Neuron (in vitro differentiated cells): Measurements from ENCODE around the gene PROP1.
"Not testable (repeated sequence)": the region's sequence is repeated elsewhere in the genome, so short reads cannot be mapped to it uniquely, and the experiment has no call there.

Experiments
- H2AFZ ChIP-seq: one replicate; pipeline ENCODE4 v1.6.1; 2013; ENCODE audit warnings: low read depth, mild to moderate bottlenecking, inconsistent platforms, low read length, moderate library complexity
- H3K27me3 ChIP-seq: one replicate; pipeline ENCODE4 v1.6.1; 2013; ENCODE audit warnings: low read length; ENCODE audit not compliant: insufficient read depth
- H3K36me3 ChIP-seq: one replicate; pipeline ENCODE4 v1.6.1; 2013; ENCODE audit warnings: low read length; ENCODE audit not compliant: insufficient read depth
- H3K4me1 ChIP-seq: one replicate; pipeline ENCODE4 v1.6.1; 2013; ENCODE audit warnings: low read length; ENCODE audit not compliant: insufficient read depth
- H3K4me3 ChIP-seq: 2 replicates; pipeline ENCODE4 v1.5.1; 2013; ENCODE audit warnings: mild to moderate bottlenecking, low read length, moderate library complexity
- H3K9me3 ChIP-seq: one replicate; pipeline ENCODE4 v1.6.1; 2013; ENCODE audit warnings: low read length

The PROP1 gene

GRCh38 chr5:177972613-177973012 is 23.4 kb downstream of the PROP1 start:
- Histone ChIP-seq H3K9me3 (no peaks in the 10 kb centered on the region), H3K36me3 (no peaks in the 10 kb centered on the region), H3K4me1 (no peaks in the 10 kb centered on the region), H3K4me3 (no peak overlapping the region), H3K27me3 (no peaks in the 10 kb centered on the region), H2AFZ (no peak overlapping the region)

GRCh38 chr5:177972014-177972413 is 24.0 kb downstream of the PROP1 start:
- not testable (repeated sequence) for H3K36me3 ChIP-seq, H2AFZ ChIP-seq, H3K4me1 ChIP-seq, H3K9me3 ChIP-seq, H3K4me3 ChIP-seq, H3K27me3 ChIP-seq

DNA sequence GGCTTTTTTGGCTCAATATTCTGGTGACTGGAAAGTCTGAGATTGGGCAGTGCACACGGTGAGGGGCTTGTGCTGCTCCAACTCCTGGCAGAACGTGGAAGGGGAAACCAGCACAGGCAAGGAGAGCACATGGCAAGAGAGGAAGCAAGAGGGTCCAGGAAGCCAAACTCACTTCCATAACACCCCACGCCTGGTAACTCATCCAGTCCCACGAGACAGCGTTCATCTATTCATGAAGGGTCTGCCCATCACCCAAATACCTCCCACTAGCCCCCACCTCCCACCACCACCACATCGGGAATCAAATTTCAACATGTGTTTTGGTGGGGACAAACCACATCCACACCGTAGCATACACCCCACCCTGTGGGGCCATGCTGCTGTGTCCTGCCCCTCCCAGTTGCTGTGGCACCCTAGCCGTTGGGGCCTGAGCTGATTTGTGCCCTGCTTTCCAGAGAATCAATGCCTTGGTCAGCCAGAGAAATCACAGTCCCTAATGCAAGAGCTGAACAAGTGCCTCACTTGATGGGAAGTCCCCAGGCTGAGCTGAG is 27.3 kb downstream of the PROP1 start:
- Histone ChIP-seq H2AFZ (no peak overlapping the region), H3K4me1 (no peaks in the 10 kb centered on the region), H3K27me3 (no peaks in the 10 kb centered on the region), H3K4me3 (no peak overlapping the region), H3K36me3 (no peaks in the 10 kb centered on the region), H3K9me3 (no peaks in the 10 kb centered on the region)

DNA sequence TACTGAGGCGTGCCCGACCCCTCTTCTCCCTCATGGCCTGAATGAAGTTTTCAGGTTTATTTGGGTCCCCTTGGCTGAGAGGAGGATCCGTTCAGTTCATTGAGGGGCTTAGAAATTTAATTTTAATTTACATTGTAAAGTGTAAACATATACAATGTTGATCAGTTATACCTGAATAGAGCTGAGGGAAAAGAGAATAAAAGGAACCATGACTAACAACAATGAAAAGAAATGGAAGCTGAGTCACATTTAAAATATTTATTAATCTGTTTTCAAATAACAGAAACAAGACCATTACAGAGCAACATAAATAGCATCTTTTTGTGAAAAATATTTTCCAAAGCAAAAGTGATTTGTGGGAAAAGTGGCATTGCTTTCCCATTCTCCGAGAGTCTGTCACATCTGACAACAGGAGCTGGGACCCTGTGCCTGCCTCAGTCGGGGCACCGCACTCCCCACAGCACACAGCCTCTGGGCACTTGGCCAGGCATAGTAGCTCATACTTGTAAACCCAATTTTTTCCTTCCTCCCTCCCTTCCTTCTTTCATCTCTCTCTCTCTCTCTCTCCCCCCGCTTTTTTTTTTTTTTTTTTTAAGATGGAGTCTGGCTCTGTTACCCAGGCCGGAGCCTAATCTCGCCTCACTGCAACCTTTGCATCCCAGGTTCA is 28.7 kb downstream of the PROP1 start:
- H2AFZ ChIP-seq, result no peak overlapping the region
- H3K4me1 ChIP-seq, result no peaks in the 10 kb centered on the region
- H3K9me3 ChIP-seq, result no peaks in the 10 kb centered on the region
- no peaks in the 10 kb centered on the region for H3K36me3 ChIP-seq
- no peak overlapping the region for H3K4me3 ChIP-seq
- H3K27me3 ChIP-seq, result no peaks in the 10 kb centered on the region

GRCh38 chr5:177966839-177967166 is 29.2 kb downstream of the PROP1 start:
- no peak overlapping the region for H2AFZ ChIP-seq
- H3K4me3 ChIP-seq, result no peak overlapping the region
- no peaks in the 10 kb centered on the region for H3K9me3 ChIP-seq
- H3K4me1 ChIP-seq, result no peaks in the 10 kb centered on the region
- no peaks in the 10 kb centered on the region for H3K36me3 ChIP-seq
- no peaks in the 10 kb centered on the region for H3K27me3 ChIP-seq

GRCh38 chr5:177966009-177966838 is 29.8 kb downstream of the PROP1 start:
- Histone ChIP-seq H3K4me3 (no peak overlapping the region), H3K4me1 (no peaks in the 10 kb centered on the region), H3K9me3 (no peaks in the 10 kb centered on the region), H3K36me3 (no peaks in the 10 kb centered on the region), H3K27me3 (no peaks in the 10 kb centered on the region), H2AFZ (no peak overlapping the region)

- H3K4me3 ChIP-seq, result no peak overlapping the region
- H2AFZ ChIP-seq, result no peak overlapping the region
- no peaks in the 10 kb centered on the region for H3K27me3 ChIP-seq
- no peaks in the 10 kb centered on the region for H3K9me3 ChIP-seq
- peaks cover 2% of the 10 kb centered on the region for H3K36me3 ChIP-seq
- no peaks in the 10 kb centered on the region for H3K4me1 ChIP-seq
Observed at GRCh38 chr5:177964471-177964870, 31.6 kb downstream of the PROP1 start.

- Histone ChIP-seq H3K27me3 (no peaks in the 10 kb centered on the region), H3K4me1 (no peaks in the 10 kb centered on the region), H3K9me3 (no peaks in the 10 kb centered on the region), H3K36me3 (peaks cover 2% of the 10 kb centered on the region), H2AFZ (no peak overlapping the region), H3K4me3 (no peak overlapping the region)
Observed at GRCh38 chr5:177963966-177964365, 32.1 kb downstream of the PROP1 start.

- Histone ChIP-seq H2AFZ (no peak overlapping the region), H3K9me3 (no peaks in the 10 kb centered on the region), H3K4me3 (no peak overlapping the region), H3K27me3 (no peaks in the 10 kb centered on the region), H3K4me1 (no peaks in the 10 kb centered on the region), H3K36me3 (peaks cover 2% of the 10 kb centered on the region)
Observed at GRCh38 chr5:177959315-177959714, 36.7 kb downstream of the PROP1 start.

GRCh38 chr5:177958696-177959095 is 37.3 kb downstream of the PROP1 start:
- H3K27me3 ChIP-seq, result no peaks in the 10 kb centered on the region
- no peak overlapping the region for H2AFZ ChIP-seq
- H3K4me1 ChIP-seq, result no peaks in the 10 kb centered on the region
- H3K36me3 ChIP-seq, result peaks cover 2% of the 10 kb centered on the region
- H3K4me3 ChIP-seq, result no peak overlapping the region
- no peaks in the 10 kb centered on the region for H3K9me3 ChIP-seq

DNA sequence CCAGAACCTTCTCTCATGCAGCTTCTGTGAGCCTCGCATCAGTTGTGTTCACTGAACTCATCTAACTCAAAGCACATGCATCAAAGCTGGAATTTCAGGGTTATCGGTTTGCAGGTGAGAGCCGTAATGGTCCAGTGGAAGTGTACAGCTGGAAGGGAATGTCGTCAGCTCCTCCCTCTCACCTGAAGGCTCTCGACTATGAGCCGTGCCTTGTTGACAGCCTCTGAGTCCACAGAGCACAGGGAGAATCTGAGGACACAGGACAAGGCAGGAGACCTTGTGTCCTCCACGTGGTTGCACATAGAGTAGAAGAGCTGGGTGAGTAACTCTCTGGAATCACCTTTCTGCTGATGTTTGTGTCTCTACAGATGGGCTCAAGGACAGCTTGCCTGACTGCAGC is 38.8 kb downstream of the PROP1 start:
- Histone ChIP-seq H3K36me3 (peaks cover 2% of the 10 kb centered on the region), H3K4me1 (no peaks in the 10 kb centered on the region), H3K27me3 (no peaks in the 10 kb centered on the region), H2AFZ (no peak overlapping the region), H3K4me3 (no peak overlapping the region), H3K9me3 (no peaks in the 10 kb centered on the region)

DNA sequence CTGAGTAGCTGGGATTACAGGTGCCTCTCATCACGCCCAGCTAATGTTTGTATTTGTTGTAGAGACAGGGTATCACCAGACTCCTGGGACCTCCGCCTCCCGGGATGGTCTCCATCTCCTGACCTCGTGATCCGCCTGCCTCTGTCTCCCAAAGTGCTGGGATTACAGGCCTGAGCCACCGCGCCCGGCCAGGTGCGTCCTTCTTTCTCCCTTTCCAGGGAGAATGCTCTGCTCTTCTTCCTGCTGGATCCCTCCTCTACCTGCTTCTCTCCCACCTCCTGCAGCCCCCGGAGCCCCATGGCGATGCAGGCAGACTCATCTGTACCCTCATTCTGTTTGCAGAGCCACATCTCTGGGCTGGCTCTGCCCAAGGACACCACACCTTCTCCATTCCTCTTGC is 42.9 kb downstream of the PROP1 start:
- H2AFZ ChIP-seq, H3K36me3 ChIP-seq, H3K27me3 ChIP-seq, H3K4me3 ChIP-seq, H3K9me3 ChIP-seq, H3K4me1 ChIP-seq: not testable (repeated sequence)

- not testable (repeated sequence) for H3K9me3 ChIP-seq, H3K4me1 ChIP-seq, H3K4me3 ChIP-seq, H2AFZ ChIP-seq, H3K27me3 ChIP-seq, H3K36me3 ChIP-seq
Observed at GRCh38 chr5:177949656-177950055, 46.4 kb downstream of the PROP1 start.
